Right lobe of liver (tissue), 4 donors: ENCODE data around the gene ABCA3.

ENCODE experiments used
- POLR2A ChIP-seq: fragments of 450-650 bp; IDR thresholded peaks from one replicate; pipeline ENCODE4 v1.6.1; 2017; ENCODE audit warnings: antibody characterized with exemption, mild to moderate bottlenecking
- TF ChIP-seq, protein P1 (sequence below), 4 donors: fragments of 200-600 bp in 3 of 4; fragments of 450-650 bp in 1 of 4; IDR thresholded peaks; one replicate each; pipeline versions ENCODE4 v1.5.1 to v1.8.0; 2016 to 2022; ENCODE audit warnings: antibody characterized with exemption in 4 of 4, mild to moderate bottlenecking in 2 of 4
- donor health status: DM: no; HTN: no; CAD: no.
- donor health status: DM: no; HTN: no; CAD: no.
- donor health status: DM: no; HTN: yes; CAD: no.

DNA sequence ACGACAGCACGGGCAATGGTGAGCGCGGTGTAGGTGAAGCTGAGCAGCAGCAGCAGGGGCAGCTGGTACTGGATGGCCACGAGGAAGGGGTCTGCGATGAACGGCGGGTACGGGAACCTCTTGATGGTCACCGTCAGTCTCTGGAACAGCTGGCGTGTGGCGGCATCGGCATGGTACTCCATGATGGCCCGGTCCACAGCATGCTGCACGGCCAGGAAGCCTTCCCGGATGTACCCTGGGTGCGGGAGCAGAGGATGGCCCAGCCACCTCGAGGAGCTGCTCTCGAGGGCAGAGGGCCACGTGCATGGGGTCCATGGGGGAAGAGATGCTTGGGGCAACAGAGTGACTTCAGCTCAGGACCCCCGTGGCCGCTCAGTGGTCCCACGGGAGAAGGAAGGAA, 20.9 kb downstream of the ABCA3 start:
- TF ChIP-seq, protein P1, sequence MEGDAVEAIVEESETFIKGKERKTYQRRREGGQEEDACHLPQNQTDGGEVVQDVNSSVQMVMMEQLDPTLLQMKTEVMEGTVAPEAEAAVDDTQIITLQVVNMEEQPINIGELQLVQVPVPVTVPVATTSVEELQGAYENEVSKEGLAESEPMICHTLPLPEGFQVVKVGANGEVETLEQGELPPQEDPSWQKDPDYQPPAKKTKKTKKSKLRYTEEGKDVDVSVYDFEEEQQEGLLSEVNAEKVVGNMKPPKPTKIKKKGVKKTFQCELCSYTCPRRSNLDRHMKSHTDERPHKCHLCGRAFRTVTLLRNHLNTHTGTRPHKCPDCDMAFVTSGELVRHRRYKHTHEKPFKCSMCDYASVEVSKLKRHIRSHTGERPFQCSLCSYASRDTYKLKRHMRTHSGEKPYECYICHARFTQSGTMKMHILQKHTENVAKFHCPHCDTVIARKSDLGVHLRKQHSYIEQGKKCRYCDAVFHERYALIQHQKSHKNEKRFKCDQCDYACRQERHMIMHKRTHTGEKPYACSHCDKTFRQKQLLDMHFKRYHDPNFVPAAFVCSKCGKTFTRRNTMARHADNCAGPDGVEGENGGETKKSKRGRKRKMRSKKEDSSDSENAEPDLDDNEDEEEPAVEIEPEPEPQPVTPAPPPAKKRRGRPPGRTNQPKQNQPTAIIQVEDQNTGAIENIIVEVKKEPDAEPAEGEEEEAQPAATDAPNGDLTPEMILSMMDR (IDR thresholded peaks at IDR 0.05) = no peak
- TF ChIP-seq POLR2A = no peak
